Trophoblast cell (in vitro differentiated cells and primary cell): Measurements from ENCODE around the gene PFKL.
A peak's percentile ranks its signal among the peaks of the same experiment; 100 is the strongest.
"Not testable (repeated sequence)": the region's sequence is repeated elsewhere in the genome, so short reads cannot be mapped to it uniquely, and the experiment has no call there.

ENCODE experiments used
- DNase-seq, 2 donors: peaks; one replicate each; pipeline ENCODE4 v3.0.0-alpha.2; 2016
- H2AFZ ChIP-seq: 2 replicates; pipeline ENCODE4 v1.6.1; 2013; ENCODE audit warnings: low read length, moderate library complexity, mild to moderate bottlenecking; ENCODE audit not compliant: insufficient read depth, poor library complexity
- H2AK5ac ChIP-seq: 2 replicates; pipeline ENCODE4 v1.6.1; 2013; ENCODE audit warnings: mild to moderate bottlenecking, low read length
- H2BK120ac ChIP-seq: 2 replicates; pipeline ENCODE4 v1.6.1; 2013; ENCODE audit warnings: low read length, mild to moderate bottlenecking, moderate library complexity; ENCODE audit not compliant: insufficient read depth, poor library complexity
- H2BK12ac ChIP-seq: 2 replicates; pipeline ENCODE4 v1.6.1; 2013; ENCODE audit warnings: mild to moderate bottlenecking, low read length, moderate library complexity
- H2BK5ac ChIP-seq: 2 replicates; pipeline ENCODE4 v1.6.1; 2013; ENCODE audit warnings: low read length, low read depth, moderate library complexity, mild to moderate bottlenecking; ENCODE audit not compliant: poor library complexity
- H3K14ac ChIP-seq: 2 replicates; pipeline ENCODE4 v1.6.1; 2013; ENCODE audit warnings: mild to moderate bottlenecking, low read length
- H3K18ac ChIP-seq: 2 replicates; pipeline ENCODE4 v1.6.1; 2013; ENCODE audit warnings: mild to moderate bottlenecking, low read length
- H3K23ac ChIP-seq: 2 replicates; pipeline ENCODE4 v1.6.1; 2013; ENCODE audit warnings: low read length
- H3K27ac ChIP-seq: 2 replicates; pipeline ENCODE4 v1.5.1; 2013; ENCODE audit warnings: low read depth, mild to moderate bottlenecking, inconsistent platforms, low read length, moderate library complexity
- H3K27me3 ChIP-seq: 2 replicates; pipeline ENCODE4 v1.6.1; 2013; ENCODE audit warnings: inconsistent platforms, mild to moderate bottlenecking, low read length, moderate library complexity; ENCODE audit not compliant: insufficient read depth
- H3K36me3 ChIP-seq, 2 experiments: 1 replicate in 1 of 2; 2 replicates in 1 of 2; pipeline ENCODE4 v1.6.1; 2013; ENCODE audit warnings: low read length in 2 of 2, mild to moderate bottlenecking in 2 of 2, moderate library complexity in 1 of 2; ENCODE audit not compliant: insufficient read depth in 2 of 2, control insufficient read depth in 1 of 2
- H3K4ac ChIP-seq: 2 replicates; pipeline ENCODE4 v1.6.1; 2013; ENCODE audit warnings: low read depth, mild to moderate bottlenecking, low read length, moderate library complexity
- H3K4me1 ChIP-seq, 2 experiments: 1 replicate in 1 of 2; 2 replicates in 1 of 2; pipeline ENCODE4 v1.6.1; 2013; ENCODE audit warnings: low read length in 2 of 2, mild to moderate bottlenecking in 2 of 2, moderate library complexity in 1 of 2; ENCODE audit not compliant: insufficient read depth in 2 of 2, control insufficient read depth in 1 of 2
- H3K4me2 ChIP-seq: 2 replicates; pipeline ENCODE4 v1.6.1; 2013; ENCODE audit warnings: inconsistent platforms, mild to moderate bottlenecking, low read length, moderate library complexity
- H3K4me3 ChIP-seq: 2 replicates; pipeline ENCODE4 v1.5.1; 2013; ENCODE audit warnings: mild to moderate bottlenecking, low read depth, low read length, inconsistent platforms
- H3K79me1 ChIP-seq: one replicate; pipeline ENCODE4 v1.6.1; 2013; ENCODE audit warnings: low read length
- H3K79me2 ChIP-seq: 2 replicates; pipeline ENCODE4 v1.6.1; 2013; ENCODE audit warnings: low read length, mild to moderate bottlenecking; ENCODE audit not compliant: control insufficient read depth, insufficient read depth, poor library complexity
- H3K9ac ChIP-seq: 2 replicates; pipeline ENCODE4 v1.6.1; 2013; ENCODE audit warnings: mild to moderate bottlenecking, low read length
- H3K9me3 ChIP-seq: 2 replicates; pipeline ENCODE4 v1.6.1; 2013; ENCODE audit warnings: low read depth, mild to moderate bottlenecking, control low read depth, inconsistent platforms, low read length; ENCODE audit not compliant: insufficient read depth
- H4K12ac ChIP-seq: 2 replicates; pipeline ENCODE4 v1.6.1; 2013; ENCODE audit warnings: low read depth, mild to moderate bottlenecking, low read length, moderate library complexity
- H4K8ac ChIP-seq: 2 replicates; pipeline ENCODE4 v1.6.1; 2013; ENCODE audit warnings: low read depth, mild to moderate bottlenecking, low read length, moderate library complexity
- H4K91ac ChIP-seq: one replicate; pipeline ENCODE4 v1.6.1; 2013; ENCODE audit warnings: low read depth, mild to moderate bottlenecking, low read length, moderate library complexity
- WGBS: extraction: QIAGEN DNeasy Blood & Tissue Kit; methylation state at CpG from one replicate; pipeline ENCODE4 v1.1.7; 2013; ENCODE audit warnings: missing lambda C conversion rate; ENCODE audit not compliant: insufficient read length, insufficient coverage; ENCODE audit errors: extremely low coverage; 5-methylcytosine and 5-hydroxymethylcytosine counted together

PFKL gene

DNA sequence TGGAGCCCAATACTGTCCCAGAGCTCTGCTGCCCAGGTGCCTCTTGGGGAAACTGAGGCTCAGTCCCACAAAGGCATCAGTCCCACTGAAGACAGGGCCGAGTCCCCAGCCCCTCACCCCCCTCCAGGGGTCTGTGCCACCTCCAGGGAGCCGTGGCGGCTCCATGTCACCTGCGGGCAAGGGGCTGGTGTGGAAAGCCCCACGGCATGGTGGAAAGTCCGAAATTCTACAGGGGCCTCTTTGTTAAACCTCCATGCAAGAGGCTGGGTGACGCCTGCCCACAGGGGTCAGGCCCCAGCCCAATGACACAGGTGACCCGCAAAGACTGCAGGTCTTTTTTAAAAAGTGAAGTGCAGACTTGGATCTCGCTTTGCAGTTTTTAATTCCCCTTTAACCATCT, 17.5 kb upstream of the PFKL start:
- peaks cover 0 to 4% of the 10 kb centered on the region in 2 experiments for H3K4me1 ChIP-seq
- H2AK5ac ChIP-seq, result no peak overlapping the region
- no peaks in the 10 kb centered on the region for H3K79me2 ChIP-seq
- no peak overlapping the region for H3K23ac ChIP-seq
- no peak overlapping the region for H4K12ac ChIP-seq
- no peak overlapping the region for H3K4ac ChIP-seq
- no peaks in the 10 kb centered on the region for H3K9me3 ChIP-seq
- no peak overlapping the region for H3K9ac ChIP-seq
- H3K27me3 ChIP-seq, result no peaks in the 10 kb centered on the region
- H3K36me3 ChIP-seq, result no peaks in the 10 kb centered on the region
- H3K79me1 ChIP-seq, result no peaks in the 10 kb centered on the region
- H3K18ac ChIP-seq, result no peak overlapping the region
- no peak overlapping the region for H2BK5ac ChIP-seq
- H3K4me2 ChIP-seq, result no peak overlapping the region
- H2BK120ac ChIP-seq, result no peak overlapping the region
- DNase-seq, result no peak
- no peak overlapping the region for H4K91ac ChIP-seq
- WGBS, result no CpG with 5 or more reads among the region's 9 CpGs
- H2BK12ac ChIP-seq, result no peak overlapping the region
- no peak overlapping the region for H3K27ac ChIP-seq
- H2AFZ ChIP-seq, result no peak overlapping the region
- H4K8ac ChIP-seq, result no peak overlapping the region
- H3K4me3 ChIP-seq, result no peak overlapping the region
- H3K14ac ChIP-seq, result no peak overlapping the region

DNA sequence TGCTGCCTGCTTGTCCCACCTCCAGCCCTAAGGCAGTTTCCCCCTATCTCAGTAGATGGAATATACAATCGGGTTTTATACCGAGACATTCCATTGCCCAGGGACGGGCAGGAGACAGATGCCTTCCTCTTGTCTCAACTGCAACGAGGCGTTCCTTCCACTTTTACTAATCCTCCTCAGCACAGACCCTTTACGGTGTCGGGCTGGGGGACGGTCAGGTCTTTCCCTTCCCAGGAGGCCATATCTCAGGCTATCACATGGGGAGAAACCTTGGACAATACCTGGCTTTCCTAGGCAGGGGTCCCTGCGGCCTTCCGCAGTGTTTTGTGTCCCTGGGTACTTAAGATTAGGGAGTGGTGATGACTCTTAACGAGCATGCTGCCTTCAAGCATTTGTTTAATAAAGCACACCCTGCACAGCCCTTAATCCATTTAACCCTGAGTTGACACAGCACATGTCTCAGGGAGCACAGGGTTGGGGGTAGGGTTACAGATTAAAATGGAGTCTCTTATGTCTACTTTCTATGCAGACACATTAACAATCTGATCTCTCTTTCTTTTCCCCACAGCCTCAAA, 16.6 kb upstream of the PFKL start:
- H2AK5ac ChIP-seq, H3K9me3 ChIP-seq, H2AFZ ChIP-seq, H3K18ac ChIP-seq, H3K4me3 ChIP-seq, H3K23ac ChIP-seq, H3K79me2 ChIP-seq, H4K8ac ChIP-seq, H3K4me2 ChIP-seq, H2BK5ac ChIP-seq, H4K91ac ChIP-seq, DNase-seq, H3K14ac ChIP-seq, H3K36me3 ChIP-seq, H3K4ac ChIP-seq, H3K27me3 ChIP-seq, H3K27ac ChIP-seq, H2BK12ac ChIP-seq, H3K4me1 ChIP-seq, H4K12ac ChIP-seq, H2BK120ac ChIP-seq, H3K9ac ChIP-seq, H3K79me1 ChIP-seq: not testable (repeated sequence)
- no CpG with 5 or more reads among the region's 11 CpGs for WGBS

GRCh38 chr21:44283948-44284347, 15.9 kb upstream of the PFKL start:
- Histone ChIP-seq H3K27ac (no peak overlapping the region), H2AK5ac (no peak overlapping the region), H3K9ac (no peak overlapping the region), H3K4me2 (no peak overlapping the region), H2AFZ (no peak overlapping the region), H3K36me3 (no peaks in the 10 kb centered on the region), H3K18ac (no peak overlapping the region), H3K79me1 (no peaks in the 10 kb centered on the region), H2BK120ac (no peak overlapping the region), H2BK12ac (no peak overlapping the region), H3K4me1 (peaks cover 0 to 4% of the 10 kb centered on the region in 2 experiments), H2BK5ac (no peak overlapping the region), H4K91ac (no peak overlapping the region), H3K4ac (no peak overlapping the region), H4K12ac (no peak overlapping the region), H3K23ac (no peak overlapping the region), H3K9me3 (no peaks in the 10 kb centered on the region), H3K14ac (no peak overlapping the region), H3K27me3 (no peaks in the 10 kb centered on the region), H3K79me2 (no peaks in the 10 kb centered on the region), H3K4me3 (no peak overlapping the region), H4K8ac (no peak overlapping the region)
- WGBS, result no CpG with 5 or more reads among the region's 11 CpGs
- no peak for DNase-seq

- Histone ChIP-seq H4K12ac (no peak within 1 kb of the TSS), H2AK5ac (no peak within 1 kb of the TSS), H3K4me1 (peaks cover 0 to 4% of the 10 kb centered on the region in 2 experiments), H3K27me3 (no peaks in the 10 kb centered on the region), H3K27ac (no peak within 1 kb of the TSS), H4K91ac (no peak within 1 kb of the TSS), H3K14ac (no peak within 1 kb of the TSS), H3K9me3 (no peaks in the 10 kb centered on the region), H3K79me1 (no peaks in the 10 kb centered on the region), H3K4ac (no peak within 1 kb of the TSS), H3K18ac (no peak within 1 kb of the TSS), H2BK120ac (no peak within 1 kb of the TSS), H3K4me3 (no peak within 1 kb of the TSS), H3K36me3 (no peaks in the 10 kb centered on the region), H4K8ac (no peak within 1 kb of the TSS), H3K4me2 (peak within 1 kb of the TSS; percentile 31), H2AFZ (no peak within 1 kb of the TSS), H3K23ac (no peak within 1 kb of the TSS), H3K9ac (no peak within 1 kb of the TSS), H3K79me2 (no peaks in the 10 kb centered on the region), H2BK12ac (no peak within 1 kb of the TSS), H2BK5ac (no peak within 1 kb of the TSS)
- DNase-seq, result peak; percentile 19 to 55
- no CpG with 5 or more reads among the region's 56 CpGs for WGBS
These were observed 14.5 kb upstream of the PFKL start, which contains the start of gene AIRE for GRCh38 chr21:44285138-44285992. TSS of gene AIRE (plus strand) at chr21:44285876. CDS start at chr21:44286007, 131 bp downstream.
